Gastrocnemius medialis (tissue), 4 donors: ENCODE results near the gene SLC17A9.

Source experiments
- POLR2A ChIP-seq, 2 donors: fragments of 450-650 bp; IDR thresholded peaks; one replicate each; pipeline ENCODE4 v1.6.1; 2017; ENCODE audit warnings: antibody characterized with exemption in 2 of 2, mild to moderate bottlenecking in 2 of 2, moderate library complexity in 2 of 2
- TF ChIP-seq, protein P1 (sequence below), 5 experiments: fragments of 450-650 bp in 3 of 5; fragments of 200-600 bp in 2 of 5; sonication (generic) in 2 of 5; IDR thresholded peaks in 4 of 5; conservative IDR thresholded peaks in 1 of 5; 1 replicate in 4 of 5; 2 replicates in 1 of 5; pipeline ENCODE4 v1.5.1; 2016 to 2019; ENCODE audit warnings: antibody characterized with exemption in 5 of 5, mild to moderate bottlenecking in 3 of 5, moderate library complexity in 3 of 5

GRCh38 chr20:62913043-62913630 is 39.4 kb upstream of the SLC17A9 start:
- TF ChIP-seq, protein P1, sequence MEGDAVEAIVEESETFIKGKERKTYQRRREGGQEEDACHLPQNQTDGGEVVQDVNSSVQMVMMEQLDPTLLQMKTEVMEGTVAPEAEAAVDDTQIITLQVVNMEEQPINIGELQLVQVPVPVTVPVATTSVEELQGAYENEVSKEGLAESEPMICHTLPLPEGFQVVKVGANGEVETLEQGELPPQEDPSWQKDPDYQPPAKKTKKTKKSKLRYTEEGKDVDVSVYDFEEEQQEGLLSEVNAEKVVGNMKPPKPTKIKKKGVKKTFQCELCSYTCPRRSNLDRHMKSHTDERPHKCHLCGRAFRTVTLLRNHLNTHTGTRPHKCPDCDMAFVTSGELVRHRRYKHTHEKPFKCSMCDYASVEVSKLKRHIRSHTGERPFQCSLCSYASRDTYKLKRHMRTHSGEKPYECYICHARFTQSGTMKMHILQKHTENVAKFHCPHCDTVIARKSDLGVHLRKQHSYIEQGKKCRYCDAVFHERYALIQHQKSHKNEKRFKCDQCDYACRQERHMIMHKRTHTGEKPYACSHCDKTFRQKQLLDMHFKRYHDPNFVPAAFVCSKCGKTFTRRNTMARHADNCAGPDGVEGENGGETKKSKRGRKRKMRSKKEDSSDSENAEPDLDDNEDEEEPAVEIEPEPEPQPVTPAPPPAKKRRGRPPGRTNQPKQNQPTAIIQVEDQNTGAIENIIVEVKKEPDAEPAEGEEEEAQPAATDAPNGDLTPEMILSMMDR (IDR thresholded peaks at IDR 0.05 in 4 of 5, conservative IDR thresholded peaks at IDR 0.05 in 1 of 5) = no peak
- no peak for TF ChIP-seq POLR2A (IDR thresholded peaks at IDR 0.05)
